MM.1S (cell line): ENCODE data around the gene CYTH4.

Experiments
- CTCF ChIP-seq: fragments of 300-600 bp; sonication (generic); IDR thresholded peaks from 2 replicates; pipeline ENCODE4 v1.5.1; 2016; ENCODE audit warnings: antibody characterized with exemption, low read length, mixed read lengths
- EZH2 ChIP-seq: fragments of 300-600 bp; sonication (generic); optimal IDR thresholded peaks from 2 replicates; pipeline ENCODE3; 2017; ENCODE audit warnings: low read depth, mild to moderate bottlenecking, antibody characterized with exemption, low read length, mixed read lengths
- EZH2phosphoT487 ChIP-seq: fragments of 300-600 bp; sonication (generic); IDR thresholded peaks from 2 replicates; pipeline ENCODE4 v1.6.1; 2018; ENCODE audit warnings: antibody characterized with exemption, low read length

- TF ChIP-seq CTCF (no peak), EZH2 (no peak), EZH2phosphoT487 (no peak)
These were observed 34.1 kb downstream of the CYTH4 start for GRCh38 chr22:37316405-37316804.
